D721Med (cell line): ENCODE results near the gene TEAD4.

ENCODE experiments used
- DNase-seq: peaks from one replicate; pipeline ENCODE4 v3.0.0; 2011; ENCODE audit warnings: low spot score; ENCODE audit not compliant: insufficient read length
- FAIRE-seq: peaks from 2 replicates; lab custom pipeline; 2011; peaks lifted over from hg19 to GRCh38; lab: Jason Lieb, UNC
- CTCF ChIP-seq: IDR thresholded peaks from 2 replicates; pipeline ENCODE4 v1.5.1; 2012; ENCODE audit warnings: mild to moderate bottlenecking, control low read depth; ENCODE audit not compliant: insufficient read depth; ENCODE audit errors: missing control alignments

Gene TEAD4

GRCh38 chr12:2959505-2960389 is 550 bp downstream of the TEAD4 start:
- DNase-seq = no peak
- no peak for TF ChIP-seq CTCF
- no peak for FAIRE-seq

DNA sequence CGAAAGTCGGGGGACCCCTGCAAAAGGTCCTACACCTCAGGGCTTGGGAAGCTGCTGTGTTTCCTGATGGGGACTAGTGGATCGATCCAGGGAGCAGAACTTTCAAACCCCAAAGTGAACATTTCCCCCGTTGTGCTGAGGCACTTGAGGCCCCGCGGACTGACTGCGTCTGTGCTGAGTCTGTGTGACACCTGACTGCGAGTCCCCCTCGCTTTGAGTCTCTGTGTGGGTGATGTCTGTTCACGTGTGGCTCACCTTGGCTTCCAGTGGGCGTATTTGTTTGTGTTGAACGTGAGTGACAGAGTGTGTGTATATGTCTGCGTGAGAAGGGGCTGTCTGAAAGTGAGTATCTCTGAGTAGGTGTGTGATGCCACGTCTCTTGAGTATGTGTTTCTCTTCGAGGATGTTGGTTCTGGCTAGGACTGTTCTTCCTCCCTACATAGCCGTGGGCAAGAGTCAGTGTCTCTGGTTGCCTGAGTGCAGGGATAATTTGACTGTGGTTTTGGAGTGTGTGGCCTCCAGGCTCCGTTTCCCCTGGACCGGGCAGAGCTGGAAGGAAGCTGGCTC is 1.3 kb downstream of the TEAD4 start:
- no peak for FAIRE-seq
- no peak for TF ChIP-seq CTCF
- DNase-seq = no peak

DNA sequence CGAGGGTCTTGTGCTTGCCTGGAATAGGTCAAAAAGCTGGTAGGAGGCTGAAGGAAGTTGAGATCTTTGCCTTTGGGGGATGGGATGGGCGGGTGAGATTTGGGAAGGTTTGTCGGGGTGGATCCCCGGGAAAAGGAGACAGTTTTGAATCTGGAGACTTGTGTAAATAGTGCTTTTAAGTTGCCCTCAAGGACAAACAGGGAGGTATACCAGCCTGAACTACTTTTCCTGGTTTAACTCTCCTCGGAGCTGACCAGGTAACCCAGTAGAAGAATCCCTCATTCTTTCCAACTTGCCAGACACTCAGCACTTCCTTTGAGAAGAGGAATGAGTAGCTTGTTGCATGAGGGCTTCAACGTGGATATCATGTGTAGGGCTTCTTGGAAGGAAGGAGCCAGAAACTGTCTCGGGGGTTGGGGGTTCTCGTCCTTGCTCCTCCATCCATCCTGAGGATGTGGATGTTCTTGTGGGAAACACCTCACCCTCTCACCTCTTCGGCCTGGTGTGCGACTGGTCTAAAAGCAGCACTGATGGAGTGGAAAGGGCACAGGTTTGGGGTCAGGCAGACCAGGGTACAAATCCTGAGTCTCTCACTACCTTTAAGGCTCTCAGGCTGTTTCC is 1.9 kb downstream of the TEAD4 start:
- FAIRE-seq (no peak), DNase-seq (no peak)
- TF ChIP-seq CTCF = no peak

DNA sequence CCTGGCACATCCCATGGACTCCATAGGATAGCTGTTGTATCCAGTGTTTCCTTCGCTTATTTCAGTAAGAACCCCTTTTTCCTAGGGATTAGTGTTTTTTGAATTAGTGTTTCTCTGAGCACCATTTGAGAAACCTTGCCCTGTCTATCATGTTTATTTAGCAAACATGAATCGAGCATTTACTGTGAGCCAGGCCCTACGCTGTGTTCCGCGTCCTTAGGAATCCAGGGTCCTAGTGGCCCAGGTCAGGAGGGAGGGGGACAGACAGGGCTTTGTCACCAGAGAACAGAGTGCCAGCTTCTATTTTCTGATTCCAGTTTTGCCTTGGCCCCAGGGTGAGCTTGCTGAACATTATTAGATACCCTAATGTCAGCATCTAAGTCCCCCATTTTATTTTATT is 2.5 kb downstream of the TEAD4 start:
- DNase-seq (no peak), FAIRE-seq (no peak)
- no peak for TF ChIP-seq CTCF

GRCh38 chr12:2963154-2963759 is 4.1 kb downstream of the TEAD4 start:
- FAIRE-seq (no peak), DNase-seq (no peak)
- TF ChIP-seq CTCF = no peak

GRCh38 chr12:2963760-2964292 is 4.6 kb downstream of the TEAD4 start:
- FAIRE-seq (no peak), DNase-seq (no peak)
- TF ChIP-seq CTCF = no peak
